GM21360 (cell line): ENCODE data around the gene FCER1A.

Experiments used
- ATAC-seq: cut with Tn5 transposase; IDR thresholded peaks from one replicate; pipeline ENCODE4 v1.9.1; 2021; ENCODE audit warnings: mild to moderate bottlenecking, moderate library complexity; ENCODE audit not compliant: unreplicated experiment

The FCER1A gene

DNA sequence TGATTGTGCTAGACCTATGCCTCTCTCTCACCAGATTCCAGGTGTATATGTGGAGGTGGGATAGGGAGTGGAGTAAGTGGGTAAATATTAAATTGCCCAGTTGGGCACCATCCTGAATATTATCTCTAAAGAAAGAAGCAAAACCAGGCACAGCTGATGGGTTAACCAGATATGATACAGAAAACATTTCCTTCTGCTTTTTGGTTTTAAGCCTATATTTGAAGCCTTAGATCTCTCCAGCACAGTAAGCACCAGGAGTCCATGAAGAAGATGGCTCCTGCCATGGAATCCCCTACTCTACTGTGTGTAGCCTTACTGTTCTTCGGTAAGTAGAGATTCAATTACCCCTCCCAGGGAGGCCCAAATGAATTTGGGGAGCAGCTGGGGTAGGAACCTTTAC is at the start of gene FCER1A:
Gene FCER1A (plus strand): TSS at position 242 of the 400 bp plus-strand sequence. CDS start 29 bp downstream, at position 271.
- no peak for ATAC-seq

- no peak for ATAC-seq
Observed at GRCh38 chr1:159261311-159261710, 40.8 kb upstream of the FCER1A start.

GRCh38 chr1:159261721-159262494 is 40.2 kb upstream of the FCER1A start:
- ATAC-seq = no peak

- no peak for ATAC-seq
Observed at GRCh38 chr1:159266832-159267231, 35.3 kb upstream of the FCER1A start.

DNA sequence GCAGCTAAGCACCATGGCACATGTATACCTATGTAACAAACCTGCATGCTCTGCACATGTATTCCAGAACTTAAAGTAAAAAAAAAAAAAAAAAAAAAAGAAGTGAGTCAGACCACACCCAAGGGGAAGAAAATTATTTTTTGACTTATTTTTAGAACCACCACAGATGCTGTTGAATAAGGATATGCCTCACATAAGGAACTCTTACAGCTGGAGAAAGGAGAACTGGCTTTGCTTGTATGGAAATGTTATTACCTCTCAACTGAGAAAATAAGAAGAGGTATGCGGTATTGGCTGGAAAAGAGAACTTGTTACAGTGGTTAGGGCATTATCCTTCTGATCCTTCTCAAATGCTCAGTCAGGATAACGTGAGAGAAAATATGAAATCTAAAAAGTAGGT is 27.5 kb upstream of the FCER1A start:
- ATAC-seq = no peak

GRCh38 chr1:159275891-159276290 is 26.2 kb upstream of the FCER1A start:
- ATAC-seq = no peak

- ATAC-seq = no peak
Observed at GRCh38 chr1:159279773-159280172, 22.4 kb upstream of the FCER1A start.

DNA sequence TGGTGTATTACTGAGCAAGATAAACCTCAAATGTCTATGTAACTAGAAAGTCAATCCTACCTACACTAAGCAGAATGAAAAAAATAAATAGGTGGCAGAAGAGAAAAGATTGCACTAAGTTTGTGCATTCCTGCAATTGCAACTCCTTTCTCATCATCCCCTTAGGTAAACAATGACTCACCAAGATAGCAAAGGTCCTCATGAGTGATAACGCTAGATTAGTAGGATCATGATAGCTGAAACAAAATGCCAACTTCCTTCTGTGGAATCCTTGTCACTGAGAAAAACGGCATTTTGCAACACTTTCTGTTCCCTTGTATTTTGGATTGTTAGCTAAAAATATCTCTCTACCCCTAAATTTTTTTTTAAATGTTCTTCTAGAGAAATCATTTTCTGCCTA is 20.0 kb upstream of the FCER1A start:
- no peak for ATAC-seq

DNA sequence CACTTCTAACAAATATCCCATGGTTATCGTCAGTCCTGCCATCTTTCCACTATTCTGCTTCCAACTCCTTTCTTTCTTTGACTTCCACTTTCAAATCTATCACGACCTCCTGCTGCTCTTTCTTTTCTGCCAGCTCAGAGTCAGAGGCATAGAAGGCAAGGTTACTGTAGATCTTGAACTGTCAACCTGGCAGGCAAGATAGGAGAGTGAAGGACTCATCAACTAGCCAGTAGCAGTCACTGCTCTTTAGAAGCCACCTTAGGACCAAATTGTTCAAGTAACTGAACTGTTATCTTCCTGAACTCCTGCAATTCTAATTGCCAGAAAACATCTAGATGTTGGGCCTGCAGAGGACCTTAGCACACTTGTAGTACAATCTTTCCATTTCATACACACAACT is 13.1 kb upstream of the FCER1A start:
- no peak for ATAC-seq

GRCh38 chr1:159291424-159291823 is 10.7 kb upstream of the FCER1A start:
- ATAC-seq = no peak

GRCh38 chr1:159296706-159297375 is 5.3 kb upstream of the FCER1A start:
- peak; percentile 66 for ATAC-seq

DNA sequence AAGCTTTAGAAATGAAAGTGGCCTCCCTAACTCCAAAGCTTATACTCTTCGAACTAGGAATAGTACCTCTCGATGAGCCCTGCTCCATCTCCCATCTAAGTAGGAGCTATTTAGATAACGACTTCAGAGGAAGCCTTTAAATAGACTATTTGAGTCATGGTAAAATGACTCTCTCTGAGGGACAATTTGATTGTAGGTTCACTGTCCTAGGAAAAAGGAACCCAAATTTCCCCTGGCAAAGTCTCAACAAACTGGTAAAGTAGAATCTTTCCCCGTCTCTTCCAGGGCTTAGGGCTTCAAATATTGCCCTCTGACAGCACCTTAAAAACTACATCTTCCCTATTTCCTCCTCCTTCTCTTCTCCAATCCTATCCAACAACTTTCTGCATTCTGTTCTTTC is 2.0 kb upstream of the FCER1A start:
- ATAC-seq = no peak

DNA sequence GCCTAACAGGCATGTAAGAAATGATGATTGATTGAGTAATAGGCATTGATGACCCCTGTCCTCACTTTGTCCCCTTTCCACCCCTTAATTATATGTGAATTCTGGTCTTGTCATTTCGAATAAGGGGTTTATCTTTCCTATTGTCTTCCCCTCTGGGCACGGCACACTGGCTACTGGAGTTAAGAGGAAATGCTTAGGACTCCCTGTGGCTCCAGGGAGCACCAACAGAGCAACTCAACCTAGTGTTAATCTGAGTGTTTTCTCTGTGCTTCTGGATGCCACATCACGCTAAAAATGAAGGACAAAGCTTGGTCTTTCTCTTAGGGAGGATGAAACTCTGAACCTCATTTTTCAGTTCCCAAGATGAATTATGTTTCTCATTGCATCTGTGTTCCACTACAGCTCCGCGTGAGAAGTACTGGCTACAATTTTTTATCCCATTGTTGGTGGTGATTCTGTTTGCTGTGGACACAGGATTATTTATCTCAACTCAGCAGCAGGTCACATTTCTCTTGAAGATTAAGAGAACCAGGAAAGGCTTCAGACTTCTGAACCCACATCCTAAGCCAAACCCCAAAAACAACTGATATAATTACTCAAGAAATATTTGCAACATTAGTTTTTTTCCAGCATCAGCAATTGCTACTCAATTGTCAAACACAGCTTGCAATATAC is 5.3 kb downstream of the FCER1A start:
- ATAC-seq = no peak

GRCh38 chr1:159311679-159312078 is 9.5 kb downstream of the FCER1A start:
- ATAC-seq = no peak

- ATAC-seq = no peak
Observed at GRCh38 chr1:159315381-159315780, 13.2 kb downstream of the FCER1A start.

GRCh38 chr1:159318784-159319551 is 16.8 kb downstream of the FCER1A start:
- ATAC-seq = no peak

DNA sequence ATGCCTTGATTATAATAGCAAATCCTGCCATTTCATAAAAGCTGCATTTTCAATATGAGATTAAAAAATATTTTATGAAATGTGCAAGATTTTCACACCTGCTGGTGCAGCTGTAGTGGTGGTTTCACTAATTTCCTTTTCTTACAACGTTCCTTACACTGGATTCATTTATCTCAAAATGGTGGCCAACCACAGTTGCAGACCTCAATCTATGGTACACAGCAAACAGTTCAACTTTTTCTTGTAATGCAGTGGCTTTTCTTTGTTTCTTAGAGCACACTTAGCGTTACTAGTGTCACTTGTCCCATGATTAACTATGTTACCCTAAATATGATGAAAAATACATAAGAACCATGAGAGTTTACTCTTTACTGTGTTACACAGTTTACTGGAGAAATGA is 32.7 kb downstream of the FCER1A start:
- ATAC-seq = no peak

GRCh38 chr1:159338018-159338417 is 35.9 kb downstream of the FCER1A start:
- ATAC-seq = no peak

DNA sequence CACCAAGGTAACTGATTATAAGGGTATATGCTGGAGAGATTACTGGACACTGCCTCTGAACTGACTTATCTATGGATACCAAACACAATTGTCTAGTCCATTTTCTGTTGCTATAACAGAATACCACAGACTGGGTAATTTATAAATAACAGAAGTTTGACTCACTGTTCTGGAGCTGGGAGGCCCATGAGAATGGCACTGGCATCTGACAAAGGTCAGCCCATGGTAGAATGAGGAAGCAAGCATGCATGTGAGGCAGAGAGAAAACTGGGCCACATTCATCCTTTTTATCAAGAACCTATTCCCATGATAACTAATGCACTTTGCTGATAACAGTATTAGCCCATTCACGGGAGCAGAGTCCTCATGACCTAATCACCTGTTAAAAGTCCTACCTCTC is 37.4 kb downstream of the FCER1A start:
- no peak for ATAC-seq

DNA sequence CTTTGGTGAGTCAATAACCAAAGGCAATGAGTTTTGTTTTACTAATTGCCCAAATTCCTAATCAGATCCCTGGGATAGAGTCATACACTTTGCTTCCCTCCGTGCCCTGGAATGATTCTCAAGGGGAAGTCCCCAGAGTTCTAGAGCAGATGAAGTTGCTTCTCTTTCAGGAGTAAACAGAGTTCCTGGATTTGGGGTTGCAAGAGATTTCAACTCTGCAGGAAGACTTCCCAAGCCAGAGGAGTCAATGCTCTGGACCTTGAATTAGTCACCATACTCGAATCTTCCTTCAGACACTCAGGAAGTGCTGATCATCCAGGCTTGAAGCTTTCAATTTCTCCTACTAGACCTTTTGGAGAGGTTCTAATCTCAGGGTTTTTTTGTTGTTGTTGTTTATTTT is 39.6 kb downstream of the FCER1A start:
- no peak for ATAC-seq

DNA sequence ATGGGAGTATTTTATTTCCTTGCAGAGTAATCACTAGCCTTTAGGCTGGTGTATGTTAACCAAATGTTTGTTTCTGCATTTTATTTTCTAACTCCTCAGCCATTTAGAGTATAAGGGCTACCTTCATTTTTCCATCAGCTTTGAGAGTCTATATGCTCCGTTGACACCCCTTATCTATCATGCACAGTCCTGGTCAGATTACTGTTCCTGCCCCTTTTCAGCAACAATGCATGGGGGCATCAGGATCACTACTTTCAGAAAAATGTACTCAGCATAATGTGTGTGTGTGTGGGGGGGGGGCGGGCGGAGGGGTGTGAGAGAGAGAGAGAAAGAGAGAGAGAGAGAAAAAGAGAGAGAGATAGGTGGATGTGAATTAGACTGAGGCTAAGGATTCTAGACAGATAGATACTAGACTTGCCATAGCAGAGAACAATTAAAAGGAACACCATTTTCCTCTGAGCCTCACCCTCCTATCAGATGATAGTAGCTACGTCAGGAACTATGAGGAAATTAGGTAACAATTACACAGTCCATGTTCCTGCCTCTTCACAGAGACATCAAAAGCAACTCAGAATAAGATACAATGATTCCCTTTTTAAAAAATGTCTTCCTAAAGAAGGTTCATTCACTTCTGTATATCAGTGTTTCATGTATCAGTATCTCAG is 40.8 kb downstream of the FCER1A start:
- no peak for ATAC-seq
